GM18505 (cell line): ENCODE measurements around the gene DNHD1.

Experiments
- ATAC-seq: cut with Tn5 transposase; IDR thresholded peaks from one replicate; pipeline ENCODE4 v1.9.1; 2021; ENCODE audit not compliant: unreplicated experiment
- POLR2A ChIP-seq: IDR thresholded peaks from 4 replicates; pipeline ENCODE4 v1.6.1; 2011; ENCODE audit warnings: borderline replicate concordance; ENCODE audit not compliant: insufficient read depth, insufficient read length; ENCODE audit errors: extremely low read depth

DNHD1 gene

GRCh38 chr11:6615882-6616585, 119.0 kb downstream of the DNHD1 start:
- TF ChIP-seq POLR2A = no peak
- ATAC-seq = no peak

DNA sequence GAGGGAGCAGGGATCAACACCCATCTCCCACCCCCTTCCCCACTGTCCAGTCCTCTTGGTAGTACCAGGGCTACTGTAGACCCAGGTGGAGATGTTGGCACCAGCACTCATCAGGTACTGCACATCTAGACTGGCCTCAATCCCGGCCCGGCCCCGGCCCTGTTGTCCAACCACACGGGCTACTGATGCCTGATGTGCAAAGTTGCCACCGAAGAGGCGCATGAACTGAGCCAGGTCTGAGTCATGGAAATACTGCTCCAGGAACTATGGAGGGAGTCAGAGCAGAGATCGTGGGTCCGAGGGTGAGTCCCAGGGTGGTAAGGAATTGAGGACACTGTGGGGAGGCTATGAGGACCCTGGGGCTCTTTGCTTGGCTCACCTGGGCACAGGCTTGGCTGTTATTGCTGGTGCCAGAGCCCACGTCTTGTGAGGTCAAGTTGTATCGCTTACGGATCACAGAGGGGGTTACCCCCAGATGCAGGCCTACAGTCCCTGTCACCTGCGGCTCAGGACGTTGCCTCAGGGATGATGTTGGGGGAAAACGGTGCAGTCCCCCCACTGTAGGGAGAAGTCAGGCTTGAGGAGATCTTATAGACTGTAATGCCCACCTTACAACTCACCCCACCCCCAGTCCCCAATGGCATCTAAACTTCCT, 119.6 kb downstream of the DNHD1 start:
- TF ChIP-seq POLR2A = no peak
- ATAC-seq = no peak

DNA sequence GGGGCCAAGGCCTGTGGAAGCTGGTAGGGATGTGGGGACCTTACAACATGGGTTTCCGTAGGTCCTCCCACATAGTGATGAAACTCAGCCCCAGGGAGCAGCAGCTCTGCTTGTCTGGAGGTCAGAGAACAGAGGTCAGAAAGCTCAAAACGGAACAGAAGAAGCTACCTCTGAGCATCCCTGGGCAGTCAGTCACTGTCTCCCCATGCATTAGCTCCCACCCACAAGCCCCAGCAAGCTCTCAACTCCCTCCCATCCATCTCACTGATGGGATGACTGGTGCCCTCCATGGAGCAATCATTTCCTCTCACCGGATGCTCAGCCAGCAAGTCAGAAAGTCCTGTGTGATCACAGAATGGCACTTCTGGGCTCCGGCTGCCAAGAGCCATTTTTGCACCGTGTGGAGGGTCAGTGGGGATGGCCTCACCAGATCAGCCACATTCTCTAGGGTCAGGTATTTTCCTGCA, 120.3 kb downstream of the DNHD1 start:
- no peak for TF ChIP-seq POLR2A
- ATAC-seq = no peak

DNA sequence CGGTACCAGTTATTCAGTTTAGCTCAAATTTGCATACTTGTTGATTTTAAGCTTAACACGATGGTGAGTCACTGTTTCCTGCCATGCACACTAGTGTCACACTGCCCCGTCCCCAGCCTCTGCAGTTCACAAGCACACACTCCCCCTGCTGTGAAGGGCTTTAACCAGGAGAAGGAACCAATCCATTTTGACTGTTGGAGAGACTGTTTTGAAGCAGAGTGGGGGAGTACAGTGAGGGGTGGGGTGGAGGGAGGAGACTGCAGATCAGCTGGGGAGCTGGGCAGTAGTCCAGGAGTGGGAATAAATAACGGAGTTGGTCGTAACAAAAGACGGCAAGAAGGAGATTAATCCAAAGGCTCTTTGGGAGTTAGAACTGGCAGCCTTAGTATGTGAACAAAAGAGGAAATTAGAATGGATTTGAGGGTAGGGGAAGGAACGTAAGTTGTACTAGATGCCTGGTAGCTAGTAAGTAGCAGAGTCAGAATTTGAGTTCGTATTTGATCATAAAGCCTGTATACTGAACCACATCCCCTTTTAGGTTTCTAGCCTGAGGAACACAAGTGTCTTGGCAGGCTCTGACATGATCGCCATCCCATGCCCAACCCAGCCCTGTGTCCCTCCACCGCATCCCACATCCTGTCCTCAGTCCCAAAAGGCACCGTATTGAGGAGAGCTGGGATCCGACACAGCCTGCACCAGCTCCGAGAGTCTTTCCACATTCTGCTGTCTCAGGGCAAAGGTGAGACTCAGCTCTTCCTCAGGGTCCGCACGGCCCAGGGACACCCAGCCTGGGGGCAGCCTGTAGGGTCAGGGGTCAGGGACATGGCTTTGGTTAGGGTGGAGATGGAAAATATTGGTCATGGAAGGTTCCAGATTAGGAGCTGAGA, 121.3 kb downstream of the DNHD1 start:
- TF ChIP-seq POLR2A = peak; percentile 22
- ATAC-seq = no peak

GRCh38 chr11:6619004-6619745, 122.1 kb downstream of the DNHD1 start, which contains the start of gene TPP1:
TPP1 (minus strand) TSS chr11:6619422; CDS start chr11:6619400, 22 bp downstream.
- peak; percentile 97 for ATAC-seq
- TF ChIP-seq POLR2A = peak; percentile 86

- no peak for ATAC-seq
- TF ChIP-seq POLR2A = no peak
Observed at GRCh38 chr11:6620636-6621035, 123.6 kb downstream of the DNHD1 start.
